Epithelial cell of esophagus (primary cell): ENCODE measurements around the gene MAGEA1.
A peak's percentile ranks its signal among the peaks of the same experiment; 100 is the strongest.
"Not testable (repeated sequence)": the region's sequence is repeated elsewhere in the genome, so short reads cannot be mapped to it uniquely, and the experiment has no call there.

Experiments
- DNase-seq: peaks from one replicate; pipeline ENCODE4 v3.0.0; 2010; ENCODE audit warnings: low read depth
- H3K4me3 ChIP-seq: 2 replicates; pipeline ENCODE4 v1.5.1; 2011; ENCODE audit warnings: mild to moderate bottlenecking, low read length, control low read depth
- CTCF ChIP-seq: IDR thresholded peaks from 2 replicates; pipeline ENCODE4 v1.5.1; 2011; ENCODE audit warnings: low read depth, mild to moderate bottlenecking, low read length, control low read depth, inconsistent platforms; ENCODE audit not compliant: insufficient read depth; ENCODE audit errors: missing control alignments

MAGEA1 gene

GRCh38 chrX:153179131-153179530 lies at the start of gene MAGEA1:
MAGEA1 (plus strand) TSS chrX:153179284; CDS start chrX:153182390, 3,106 bp downstream.
- no peak within 1 kb of the TSS for H3K4me3 ChIP-seq
- TF ChIP-seq CTCF: no peak
- no peak for DNase-seq

- not testable (repeated sequence) for DNase-seq, H3K4me3 ChIP-seq
Observed at GRCh38 chrX:153132924-153133323, 46.2 kb upstream of the MAGEA1 start.

GRCh38 chrX:153139074-153139473 lies 40.0 kb upstream of the MAGEA1 start:
- H3K4me3 ChIP-seq, DNase-seq: not testable (repeated sequence)

GRCh38 chrX:153146288-153146687 lies 32.8 kb upstream of the MAGEA1 start:
- not testable (repeated sequence) for H3K4me3 ChIP-seq, DNase-seq

GRCh38 chrX:153153516-153153915 lies 25.6 kb upstream of the MAGEA1 start:
- H3K4me3 ChIP-seq: no peak overlapping the region
- DNase-seq: peak; percentile 1
- TF ChIP-seq CTCF: no peak

- H3K4me3 ChIP-seq: no peak overlapping the region
- no peak for TF ChIP-seq CTCF
- no peak for DNase-seq
Observed at GRCh38 chrX:153157450-153157849, 21.6 kb upstream of the MAGEA1 start.

- no peak overlapping the region for H3K4me3 ChIP-seq
- no peak for DNase-seq
- TF ChIP-seq CTCF: no peak
Observed at GRCh38 chrX:153158319-153158718, 20.8 kb upstream of the MAGEA1 start.

GRCh38 chrX:153161952-153162351 lies 17.1 kb upstream of the MAGEA1 start:
- no peak for TF ChIP-seq CTCF
- no peak overlapping the region for H3K4me3 ChIP-seq
- DNase-seq: no peak

GRCh38 chrX:153164733-153165132 lies 14.4 kb upstream of the MAGEA1 start:
- DNase-seq: no peak
- no peak overlapping the region for H3K4me3 ChIP-seq
- no peak for TF ChIP-seq CTCF

- not testable (repeated sequence) for H3K4me3 ChIP-seq, DNase-seq
Observed at GRCh38 chrX:153168423-153168822, 10.7 kb upstream of the MAGEA1 start.
